Subcutaneous adipose tissue (tissue), 4 donors: Measurements from ENCODE around the gene SUMF1. TPM values are rescaled to one million over a fixed set of nuclear protein-coding genes. Genes with fewer than 3 reads are reported as not detected.

Experiments used
- total RNA-seq, 4 donors: library from RNA; depleted of rRNA; stranded (reverse); fragments of >200 nt; gene quantifications; one replicate each; pipeline ENCODE4 v1.1.0, GENCODE V29; 2016
- TF ChIP-seq, protein P1 (sequence below): fragments of 450-650 bp; IDR thresholded peaks from one replicate; pipeline ENCODE4 v1.5.1; 2016; ENCODE audit warnings: low read depth, mild to moderate bottlenecking, control low read depth, antibody characterized with exemption, moderate library complexity

Gene SUMF1
- total RNA-seq, 4 donors from 2014 or later = 44.3 to 102 (median 68.5) TPM

GRCh38 chr3:4321732-4322131 lies 145.3 kb downstream of the SUMF1 start:
- TF ChIP-seq, protein P1, sequence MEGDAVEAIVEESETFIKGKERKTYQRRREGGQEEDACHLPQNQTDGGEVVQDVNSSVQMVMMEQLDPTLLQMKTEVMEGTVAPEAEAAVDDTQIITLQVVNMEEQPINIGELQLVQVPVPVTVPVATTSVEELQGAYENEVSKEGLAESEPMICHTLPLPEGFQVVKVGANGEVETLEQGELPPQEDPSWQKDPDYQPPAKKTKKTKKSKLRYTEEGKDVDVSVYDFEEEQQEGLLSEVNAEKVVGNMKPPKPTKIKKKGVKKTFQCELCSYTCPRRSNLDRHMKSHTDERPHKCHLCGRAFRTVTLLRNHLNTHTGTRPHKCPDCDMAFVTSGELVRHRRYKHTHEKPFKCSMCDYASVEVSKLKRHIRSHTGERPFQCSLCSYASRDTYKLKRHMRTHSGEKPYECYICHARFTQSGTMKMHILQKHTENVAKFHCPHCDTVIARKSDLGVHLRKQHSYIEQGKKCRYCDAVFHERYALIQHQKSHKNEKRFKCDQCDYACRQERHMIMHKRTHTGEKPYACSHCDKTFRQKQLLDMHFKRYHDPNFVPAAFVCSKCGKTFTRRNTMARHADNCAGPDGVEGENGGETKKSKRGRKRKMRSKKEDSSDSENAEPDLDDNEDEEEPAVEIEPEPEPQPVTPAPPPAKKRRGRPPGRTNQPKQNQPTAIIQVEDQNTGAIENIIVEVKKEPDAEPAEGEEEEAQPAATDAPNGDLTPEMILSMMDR = no peak

DNA sequence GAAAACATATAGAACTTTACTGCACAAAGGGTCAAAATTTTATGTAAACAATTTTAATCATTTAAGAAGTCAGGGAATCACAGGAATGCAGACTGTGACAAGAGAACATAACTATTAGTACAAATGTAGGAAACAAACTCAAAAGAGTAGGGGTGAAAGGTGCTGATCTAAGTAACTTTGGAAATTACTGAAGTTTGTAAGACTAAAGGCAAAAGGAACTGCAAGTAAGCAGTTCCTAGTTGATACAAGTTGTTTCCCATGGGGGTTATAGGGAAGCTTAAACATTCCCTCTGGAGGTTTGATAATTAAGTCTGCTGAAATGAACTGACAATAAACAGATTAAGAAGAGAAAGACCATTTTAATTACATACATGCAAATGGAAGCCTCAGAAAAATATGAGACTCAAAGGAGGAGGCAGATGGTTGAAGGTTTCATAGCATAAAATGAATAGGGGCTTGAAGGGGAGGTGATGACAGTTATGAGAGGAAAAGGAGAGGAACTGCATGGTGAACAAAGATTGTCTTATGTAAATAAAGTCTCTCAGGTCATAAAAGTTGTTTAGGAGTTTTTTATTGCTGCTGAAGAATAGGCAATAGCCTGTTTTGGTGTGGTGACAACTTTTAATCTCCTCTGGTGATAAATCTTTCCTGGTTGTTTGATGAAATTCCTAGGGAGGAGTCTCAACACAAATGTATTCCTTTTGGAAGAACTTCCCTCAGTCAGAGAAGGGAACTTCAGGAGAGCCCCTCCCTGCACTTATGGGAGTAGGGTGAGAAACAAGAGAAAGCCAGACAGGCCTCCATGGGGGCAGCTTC lies 146.8 kb downstream of the SUMF1 start:
- TF ChIP-seq, protein P1 = no peak

DNA sequence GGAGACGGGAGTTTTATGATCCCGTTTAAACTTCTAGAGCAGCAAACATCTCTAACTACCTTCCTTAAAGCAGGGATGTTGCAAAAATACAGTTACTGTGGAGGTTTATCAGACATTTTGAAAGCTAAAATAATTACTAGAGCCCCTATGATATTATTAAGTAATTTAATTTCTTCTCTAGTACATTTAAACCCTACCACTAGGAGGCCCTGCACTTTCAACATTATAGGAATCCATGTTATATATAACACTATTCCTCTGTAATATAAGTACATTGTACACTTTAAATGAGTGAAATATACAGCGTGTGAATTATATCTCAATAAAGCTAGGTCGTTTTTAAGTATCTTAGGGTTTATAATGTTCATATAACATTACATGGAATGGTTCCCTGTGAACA lies 152.4 kb downstream of the SUMF1 start:
- TF ChIP-seq, protein P1 = no peak

DNA sequence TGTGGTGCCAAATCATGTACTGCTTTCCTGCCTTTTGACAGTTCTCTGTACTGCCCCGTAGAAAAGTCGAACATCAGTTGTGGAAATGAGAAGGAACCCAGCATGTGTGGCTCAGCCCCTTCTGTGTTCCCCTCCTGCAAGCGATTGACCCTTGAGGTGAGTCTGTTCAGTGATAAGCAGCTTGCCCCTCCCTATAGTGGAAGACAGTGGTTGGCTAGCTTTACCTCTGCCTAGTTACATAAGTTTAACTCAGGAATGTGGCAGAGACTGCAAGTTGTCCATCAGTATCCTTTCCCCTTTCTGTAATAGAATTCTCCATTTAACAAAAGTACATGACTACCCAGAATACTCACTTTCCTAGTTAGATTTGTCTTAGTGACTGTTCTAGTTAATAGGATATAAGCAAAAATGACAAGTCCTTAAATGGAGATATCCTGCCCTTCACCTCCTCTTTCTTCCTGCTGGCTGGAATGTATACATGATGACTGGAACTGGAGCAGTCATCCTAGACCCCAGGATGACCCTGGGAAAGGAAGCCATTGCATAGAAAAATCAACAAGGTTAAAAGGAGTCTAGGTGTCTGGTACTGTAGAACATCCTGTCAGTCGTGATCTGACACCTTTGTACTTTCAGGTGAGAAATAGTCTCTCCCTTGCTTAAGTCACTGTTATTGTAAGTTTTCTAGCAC lies 153.3 kb downstream of the SUMF1 start:
- TF ChIP-seq, protein P1 = no peak

DNA sequence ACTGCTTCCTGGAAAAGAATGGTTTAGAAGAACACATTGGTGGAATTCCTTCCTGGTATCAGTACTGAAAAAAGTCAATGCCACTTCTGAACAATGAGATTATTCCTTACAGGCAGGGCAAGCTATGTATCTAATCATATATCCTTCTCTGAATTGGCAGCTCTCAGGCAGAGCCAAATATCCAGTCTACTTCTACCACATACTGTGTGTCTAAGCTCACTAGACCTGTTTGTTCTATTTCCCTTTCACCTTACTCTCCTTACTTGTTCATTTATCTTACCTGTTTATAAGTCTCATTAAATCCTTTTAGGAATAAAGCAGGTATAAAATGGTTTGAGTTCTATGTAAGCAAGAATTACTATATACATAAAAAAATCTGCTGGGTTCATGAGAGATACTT lies 155.6 kb downstream of the SUMF1 start:
- TF ChIP-seq, protein P1 = no peak

Other genes with a start within 250 kb of the SUMF1 start
- 10 to 100 TPM; 23.7 to 65.8 (median 46.4) TPM for gene SETMAR, start 163.9 kb downstream of the SUMF1 start, total RNA-seq
- 10 to 100 TPM; 58.8 to 67.2 (median 63.1) TPM for gene ITPR1, start 26.1 kb upstream of the SUMF1 start, total RNA-seq